GM18873 (cell line): ENCODE data around the gene NATD1.

Experiments used
- ATAC-seq: cut with Tn5 transposase; IDR thresholded peaks from one replicate; pipeline ENCODE4 v1.9.1; 2021; ENCODE audit warnings: mild to moderate bottlenecking, moderate library complexity, moderate number of reproducible peaks; ENCODE audit not compliant: unreplicated experiment, low FRiP score

NATD1 gene

GRCh38 chr17:21276264-21276588, 23.0 kb upstream of the NATD1 start:
- no peak for ATAC-seq

GRCh38 chr17:21275579-21276263, 22.5 kb upstream of the NATD1 start:
- peak; percentile 75 for ATAC-seq

GRCh38 chr17:21275047-21275578, 21.9 kb upstream of the NATD1 start:
- no peak for ATAC-seq

GRCh38 chr17:21272881-21273792, 19.9 kb upstream of the NATD1 start:
- no peak for ATAC-seq

GRCh38 chr17:21272250-21272649, 19.0 kb upstream of the NATD1 start:
- no peak for ATAC-seq

GRCh38 chr17:21271454-21272183, 18.4 kb upstream of the NATD1 start:
- no peak for ATAC-seq

GRCh38 chr17:21269394-21269793, 16.2 kb upstream of the NATD1 start:
- no peak for ATAC-seq

GRCh38 chr17:21268596-21269188, 15.5 kb upstream of the NATD1 start:
- ATAC-seq = no peak

- ATAC-seq = no peak
These were observed 10.2 kb upstream of the NATD1 start for GRCh38 chr17:21263376-21263775.

GRCh38 chr17:21262259-21262993, 9.2 kb upstream of the NATD1 start:
- ATAC-seq = no peak

GRCh38 chr17:21258593-21258992, 5.4 kb upstream of the NATD1 start:
- ATAC-seq = no peak

- ATAC-seq = no peak
These were observed 634 bp upstream of the NATD1 start for GRCh38 chr17:21253646-21254441.

GRCh38 chr17:21252289-21252795, 868 bp downstream of the NATD1 start:
- ATAC-seq = no peak

- no peak for ATAC-seq
These were observed 1.7 kb downstream of the NATD1 start for GRCh38 chr17:21251337-21252010.

GRCh38 chr17:21250854-21251253, 2.4 kb downstream of the NATD1 start:
- no peak for ATAC-seq

- ATAC-seq = no peak
These were observed 3.1 kb downstream of the NATD1 start for GRCh38 chr17:21249920-21250703.

- no peak for ATAC-seq
These were observed 4.0 kb downstream of the NATD1 start for GRCh38 chr17:21249086-21249795.
